HCT116 (cell line): ENCODE results near the gene PEX11G. TPM values are rescaled to one million over a fixed set of nuclear protein-coding genes. Genes with fewer than 3 reads are reported as not detected.

Experiments used
- ATAC-seq: fragments of 200-7000 bp; cut with Tn5 transposase; 2 replicates; pipeline ENCODE4 v1.9.1; 2020; ENCODE audit warnings: mild to moderate bottlenecking, moderate library complexity
- BruUV-seq: library from RNA; stranded (reverse); fragments of 400-500 nt; replicated peaks from 2 replicates; lab custom pipeline; 2021; lab: Mats Ljungman, UMichigan
- CTCF ChIA-PET: fragments of 300-600 bp; sonication (Branson Sonifier 250); formaldehyde crosslinking; loops from one replicate; lab custom pipeline; 2021; ENCODE audit warnings: antibody characterized with exemption; lab: Charles Lee
- POLR2A ChIA-PET: fragments of 300-600, 350-600 bp; sonication (Branson Sonifier 250); formaldehyde crosslinking; loops from one replicate; lab custom pipeline; 2021; ENCODE audit warnings: antibody characterized with exemption; lab: Charles Lee
- RAD21 ChIA-PET, 2 experiments: fragments of 300-600 bp; sonication (Branson Sonifier 250); formaldehyde crosslinking; loops; one replicate each; lab custom pipeline; 2023; ENCODE audit warnings: low total read pairs in 2 of 2; ENCODE audit not compliant: uncharacterized antibody in 2 of 2, unreplicated experiment in 2 of 2, low non-redundant PET in 1 of 2; lab: Charles Lee
- DNase-seq: peaks from one replicate; pipeline ENCODE4 v3.0.0-alpha.2; 2010; ENCODE audit warnings: low read depth, low spot score
- H2AFZ ChIP-seq: fragments of 200-600 bp; shearing (Covaris generic), sonication (generic); 2 replicates; pipeline ENCODE4 v1.6.1; 2017; ENCODE audit warnings: low read depth, mixed run types, mixed read lengths, antibody characterized with exemption, low read length; ENCODE audit not compliant: poor library complexity, severe bottlenecking
- H3K27ac ChIP-seq: 2 replicates; pipeline ENCODE4 v1.5.1; 2012; ENCODE audit warnings: low read depth, low read length
- H3K27me3 ChIP-seq: fragments of 200-600 bp; sonication (generic); 2 replicates; pipeline ENCODE4 v1.6.1; 2016; ENCODE audit warnings: mixed run types, low read length, mixed read lengths; ENCODE audit not compliant: insufficient read depth
- H3K36me3 ChIP-seq, 2 experiments: fragments of 200-500 bp in 1 of 2; fragments of 200-600 bp in 1 of 2; sonication (Bioruptor generic) in 1 of 2; sonication (generic) in 1 of 2; 2 replicates each; pipeline versions ENCODE4 v1.5.1 to v1.6.1; 2014 to 2016; ENCODE audit warnings: low read length in 2 of 2, inconsistent platforms in 1 of 2, mixed read lengths in 1 of 2, mixed run types in 1 of 2; ENCODE audit not compliant: insufficient read depth in 2 of 2, control insufficient read depth in 1 of 2
- H3K4me1 ChIP-seq, 2 experiments: fragments of 200-600 bp in 1 of 2; sonication (generic) in 1 of 2; 2 replicates each; pipeline versions ENCODE4 v1.5.1 to v1.6.1; 2012 to 2017; ENCODE audit warnings: low read length in 2 of 2, inconsistent platforms in 1 of 2, mild to moderate bottlenecking in 1 of 2, mixed read lengths in 1 of 2, mixed run types in 1 of 2, moderate library complexity in 1 of 2; ENCODE audit not compliant: insufficient read depth in 2 of 2, control insufficient read depth in 1 of 2
- H3K4me2 ChIP-seq: fragments of 200-600 bp; sonication (generic); 2 replicates; pipeline ENCODE4 v1.6.1; 2017; ENCODE audit warnings: mixed run types, low read length, mixed read lengths
- H3K4me3 ChIP-seq, 2 experiments: fragments of 200-600 bp in 1 of 2; sonication (generic) in 1 of 2; replicated peaks in 1 of 2; 2 replicates each; pipeline ENCODE4 v1.5.1; 2011 to 2016; ENCODE audit warnings: low read length in 2 of 2, control low read depth in 1 of 2, low read depth in 1 of 2, mild to moderate bottlenecking in 1 of 2, mixed read lengths in 1 of 2, mixed run types in 1 of 2
- H3K79me2 ChIP-seq: fragments of 200-600 bp; sonication (generic); 2 replicates; pipeline ENCODE4 v1.6.1; 2017; ENCODE audit warnings: mild to moderate bottlenecking, mixed run types, low read length, moderate library complexity, mixed read lengths; ENCODE audit not compliant: insufficient read depth
- H3K9ac ChIP-seq: fragments of 200-600 bp; sonication (generic); 2 replicates; pipeline ENCODE4 v1.6.1; 2016; ENCODE audit warnings: low read length, mixed read lengths
- H3K9me2 ChIP-seq: fragments of 200-600 bp; sonication (generic), shearing (Covaris generic); 2 replicates; pipeline ENCODE4 v1.6.1; 2017; ENCODE audit warnings: mixed run types, mild to moderate bottlenecking, moderate library complexity; ENCODE audit not compliant: insufficient read depth
- H3K9me3 ChIP-seq, 2 experiments: fragments of 200-500 bp in 1 of 2; fragments of 200-600 bp in 1 of 2; sonication (Bioruptor generic) in 1 of 2; sonication (generic) in 1 of 2; 2 replicates each; pipeline ENCODE4 v1.6.1; 2014 to 2017; ENCODE audit warnings: low read length in 2 of 2, mixed read lengths in 2 of 2, inconsistent platforms in 1 of 2, low read depth in 1 of 2, mild to moderate bottlenecking in 1 of 2, mixed run types in 1 of 2, moderate library complexity in 1 of 2; ENCODE audit not compliant: control insufficient read depth in 1 of 2, insufficient read depth in 1 of 2
- H4K20me1 ChIP-seq: fragments of 200-600 bp; sonication (generic), shearing (Covaris generic); 2 replicates; pipeline ENCODE4 v1.6.1; 2017; ENCODE audit warnings: mixed run types, mild to moderate bottlenecking, moderate library complexity; ENCODE audit not compliant: insufficient read depth
- CEBPB ChIP-seq: IDR thresholded peaks from 2 replicates; pipeline ENCODE4 v1.6.1; 2012; ENCODE audit warnings: low read depth
- CTCF ChIP-seq, 3 experiments: fragments of 200-600 bp in 1 of 3; sonication (generic) in 1 of 3; IDR thresholded peaks in 2 of 3; conservative IDR thresholded peaks in 1 of 3; 2 replicates each; pipeline ENCODE4 v1.5.1; 2012 to 2017; ENCODE audit warnings: low read depth in 2 of 3, low read length in 2 of 3, antibody characterized with exemption in 1 of 3, borderline replicate concordance in 1 of 3, control low read depth in 1 of 3, mild to moderate bottlenecking in 1 of 3, mixed read lengths in 1 of 3, mixed run types in 1 of 3, moderate library complexity in 1 of 3; ENCODE audit not compliant: insufficient read depth in 1 of 3
- ELF1 ChIP-seq: IDR thresholded peaks from 2 replicates; pipeline ENCODE4 v1.6.1; 2012; ENCODE audit warnings: low read depth, borderline replicate concordance
- EZH2 ChIP-seq: fragments of 200-600 bp; sonication (generic); IDR thresholded peaks from 2 replicates; pipeline ENCODE4 v1.6.1; 2017; ENCODE audit warnings: antibody characterized with exemption, mixed run types
- EZH2phosphoT487 ChIP-seq: fragments of 200-600 bp; IDR thresholded peaks from 2 replicates; pipeline ENCODE4 v1.6.1; 2018; ENCODE audit warnings: antibody characterized with exemption, borderline replicate concordance
- JUND ChIP-seq: IDR thresholded peaks from 2 replicates; pipeline ENCODE4 v1.6.1; 2012
- POLR2AphosphoS5 ChIP-seq: IDR thresholded peaks from 2 replicates; pipeline ENCODE4 v1.6.1; 2011; ENCODE audit warnings: mild to moderate bottlenecking, low read depth, low read length, moderate library complexity
- RAD21 ChIP-seq: IDR thresholded peaks from 2 replicates; pipeline ENCODE4 v1.6.1; 2012; ENCODE audit warnings: low read depth, mild to moderate bottlenecking
- TCF7L2 ChIP-seq: IDR thresholded peaks from 2 replicates; pipeline ENCODE4 v1.7.0; 2011; ENCODE audit warnings: borderline replicate concordance, inconsistent platforms; ENCODE audit not compliant: insufficient read depth, insufficient read length; ENCODE audit errors: extremely low read depth
- YY1 ChIP-seq: IDR thresholded peaks from 2 replicates; pipeline ENCODE4 v1.6.1; 2011; ENCODE audit warnings: low read length, low read depth, moderate library complexity, mild to moderate bottlenecking; ENCODE audit not compliant: insufficient replicate concordance; ENCODE audit errors: extremely low read depth
- ZBTB33 ChIP-seq: IDR thresholded peaks from 2 replicates; pipeline ENCODE4 v1.6.1; 2011; ENCODE audit warnings: mild to moderate bottlenecking, low read length, moderate library complexity; ENCODE audit not compliant: insufficient replicate concordance; ENCODE audit errors: extremely low read depth
- ZFX ChIP-seq: fragments of 450-650 bp; IDR thresholded peaks from 2 replicates; pipeline ENCODE4 v1.6.1; 2017
- intact Hi-C: fragments of 100-400 bp; cut with micrococcal nuclease; formaldehyde crosslinking; loops from 2 replicates; pipeline ENCODE4 v1.10.0; 2022
- total RNA-seq: library from RNA; stranded (reverse); gene quantifications from one replicate; pipeline ENCODE4 v1.2.1, GENCODE V29; 2021; ENCODE audit not compliant: unreplicated experiment
- TF ChIP-seq, protein P1 (sequence below): IDR thresholded peaks from 2 replicates; pipeline ENCODE4 v1.6.1; 2012

The PEX11G gene
- total RNA-seq, 1 experiment from 2014 or later: 6.4 TPM

DNA sequence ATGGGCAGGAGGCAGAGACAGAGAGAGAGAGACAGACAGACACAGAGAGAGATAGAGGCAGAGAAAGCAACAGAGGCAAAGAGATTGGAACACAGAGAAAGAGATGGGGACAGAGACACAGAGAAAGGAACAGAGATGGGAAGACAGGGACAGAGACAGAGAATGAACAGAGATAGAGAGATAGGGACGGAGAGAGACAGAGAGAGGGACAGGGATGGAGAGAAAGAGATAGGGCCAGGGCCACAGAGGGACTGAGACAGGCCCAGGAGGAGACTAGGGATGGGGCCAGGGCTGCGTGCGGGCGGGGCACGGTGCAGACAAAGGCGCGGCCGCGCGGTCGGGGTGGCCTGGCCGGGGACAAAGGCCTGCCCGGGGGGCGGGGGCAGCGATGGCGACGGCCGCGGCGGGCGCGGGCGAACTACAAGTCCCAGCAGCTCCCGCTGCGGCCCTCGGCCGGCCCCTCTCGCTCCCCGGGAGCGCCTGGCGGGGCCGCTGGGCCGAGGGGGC, 26.9 kb upstream of the PEX11G start, which contains the start of gene ZNF358:
Gene ZNF358, plus strand, starts transcription at position 459 of the 507 bp plus-strand sequence. CDS start 3,140 bp downstream, outside the sequence.
- peak within 1 kb of the TSS; percentile 91 for H2AFZ ChIP-seq
- peak within 1 kb of the TSS; percentile 52 to 64 for H3K4me3 ChIP-seq
- no peak for DNase-seq
- no peaks in the 10 kb centered on the region for H3K9me3 ChIP-seq
- TF ChIP-seq YY1: peak; percentile 84
- TF ChIP-seq EZH2: no peak
- peak; percentile 66 for TF ChIP-seq POLR2AphosphoS5
- TF ChIP-seq TCF7L2: no peak
- TF ChIP-seq ZFX: peak; percentile 77
- TF ChIP-seq RAD21: no peak
- TF ChIP-seq CTCF (IDR thresholded peaks at IDR 0.05 in 2 of 3, conservative IDR thresholded peaks at IDR 0.05 in 1 of 3; ENCODE audit: borderline replicate concordance in 1 of 3, insufficient read depth in 1 of 3, low read depth in 2 of 3, low read length in 2 of 3): no peak
- no peak for TF ChIP-seq ZBTB33
- no peak for TF ChIP-seq EZH2phosphoT487
- TF ChIP-seq ELF1: no peak
- TF ChIP-seq CEBPB: no peak
- TF ChIP-seq JUND: no peak
- TF ChIP-seq, protein P1, sequence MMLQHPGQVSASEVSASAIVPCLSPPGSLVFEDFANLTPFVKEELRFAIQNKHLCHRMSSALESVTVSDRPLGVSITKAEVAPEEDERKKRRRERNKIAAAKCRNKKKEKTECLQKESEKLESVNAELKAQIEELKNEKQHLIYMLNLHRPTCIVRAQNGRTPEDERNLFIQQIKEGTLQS: no peak
- no TSS peak for BruUV-seq
- RAD21 ChIA-PET: no interaction called here
- H3K79me2 ChIP-seq: no peaks in the 10 kb centered on the region
- peak within 1 kb of the TSS; percentile 59 for H3K9ac ChIP-seq
- H3K27ac ChIP-seq: peak within 1 kb of the TSS; percentile 48; the same call in 1 of the 2 replicates
- peak within 1 kb of the TSS; percentile 87 for H3K4me2 ChIP-seq
- H3K36me3 ChIP-seq: no peaks in the 10 kb centered on the region
- POLR2A ChIA-PET: interaction anchor here (2.3 kb wide), 1 partner anchor 10 kb away, joined by 9 read pairs; no protein-coding TSS in a partner anchor
- H3K4me1 ChIP-seq: peaks cover 6 to 20% of the 10 kb centered on the region in 2 experiments
- CTCF ChIA-PET: interaction anchor here (0.9 kb wide), 1 partner anchor 53 kb away, joined by 3 read pairs; no protein-coding TSS in a partner anchor
- intact Hi-C loops: no loop called here
- no peaks in the 10 kb centered on the region for H3K27me3 ChIP-seq
- H4K20me1 ChIP-seq: no peaks in the 10 kb centered on the region
- H3K9me2 ChIP-seq: no peaks in the 10 kb centered on the region
- ATAC-seq: peak; percentile 93
